OCI-LY7 (cell line): ENCODE data around the gene COG4. TPM values are rescaled to one million over a fixed set of nuclear protein-coding genes. Genes with fewer than 3 reads are reported as not detected.
A peak's percentile ranks its signal among the peaks of the same experiment; 100 is the strongest.

Experiments
- BruUV-seq: library from RNA; stranded (reverse); fragments of 400-500 nt; replicated peaks from 2 replicates; lab custom pipeline; 2021; lab: Mats Ljungman, UMichigan
- CTCF ChIA-PET: fragments of 300-600 bp; sonication (Branson Sonifier 250); formaldehyde crosslinking; loops from one replicate; lab custom pipeline; 2022; ENCODE audit warnings: antibody characterized with exemption; ENCODE audit not compliant: unreplicated experiment; lab: Charles Lee
- POLR2A ChIA-PET: fragments of 300-600 bp; sonication (Branson Sonifier 250); formaldehyde crosslinking; loops from one replicate; lab custom pipeline; 2022; ENCODE audit warnings: antibody characterized with exemption; lab: Charles Lee
- DNase-seq: peaks from one replicate; pipeline ENCODE4 v3.0.0-alpha.2; 2015; ENCODE audit warnings: low spot score
- H2AFZ ChIP-seq: fragments of 200-600 bp; sonication (generic), shearing (Covaris generic); 2 replicates; pipeline ENCODE4 v1.6.1; 2014; ENCODE audit warnings: mild to moderate bottlenecking, antibody characterized with exemption, low read length, moderate library complexity
- H3K27ac ChIP-seq: fragments of 200-600 bp; sonication (generic); 2 replicates; pipeline ENCODE4 v1.5.1; 2014; ENCODE audit warnings: mixed run types, low read depth, mild to moderate bottlenecking, moderate library complexity, low read length, inconsistent platforms; ENCODE audit not compliant: poor library complexity, severe bottlenecking
- H3K36me3 ChIP-seq: fragments of 200-600 bp; sonication (generic); 2 replicates; pipeline ENCODE4 v1.6.1; 2014; ENCODE audit warnings: mild to moderate bottlenecking, antibody characterized with exemption, low read length, moderate library complexity, mixed read lengths; ENCODE audit not compliant: insufficient read depth
- H3K4me1 ChIP-seq: fragments of 200-600 bp; sonication (generic); 2 replicates; pipeline ENCODE4 v1.5.1; 2014; ENCODE audit warnings: mild to moderate bottlenecking, low read length; ENCODE audit not compliant: insufficient read depth, poor library complexity, severe bottlenecking
- H3K4me2 ChIP-seq: fragments of 200-600 bp; sonication (generic); 2 replicates; pipeline ENCODE4 v1.6.1; 2014; ENCODE audit warnings: mild to moderate bottlenecking, low read length
- H3K4me3 ChIP-seq: fragments of 200-600 bp; sonication (generic); 2 replicates; pipeline ENCODE4 v1.5.1; 2014; ENCODE audit warnings: mild to moderate bottlenecking, low read depth, low read length; ENCODE audit not compliant: poor library complexity, severe bottlenecking
- H3K79me2 ChIP-seq: fragments of 200-600 bp; sonication (generic); 2 replicates; pipeline ENCODE4 v1.6.1; 2016; ENCODE audit warnings: low read depth, mild to moderate bottlenecking, low read length, moderate library complexity, mixed read lengths; ENCODE audit not compliant: insufficient read depth
- H3K9me2 ChIP-seq: fragments of 200-600 bp; sonication (generic); 2 replicates; pipeline ENCODE4 v1.6.1; 2016; ENCODE audit warnings: mild to moderate bottlenecking, low read length, mixed read lengths; ENCODE audit not compliant: insufficient read depth
- H3K9me3 ChIP-seq: fragments of 200-600 bp; sonication (generic); 2 replicates; pipeline ENCODE4 v1.6.1; 2014; ENCODE audit warnings: mild to moderate bottlenecking, mixed run types, low read length, mixed read lengths
- H4K20me1 ChIP-seq: fragments of 200-600 bp; sonication (generic); 2 replicates; pipeline ENCODE4 v1.6.1; 2014; ENCODE audit warnings: mild to moderate bottlenecking, antibody characterized with exemption, low read length, moderate library complexity, mixed read lengths; ENCODE audit not compliant: insufficient read depth
- EZH2phosphoT487 ChIP-seq: fragments of 200-600 bp; sonication (generic); IDR thresholded peaks from 2 replicates; pipeline ENCODE4 v1.6.1; 2018; ENCODE audit warnings: low read depth, borderline replicate concordance, mild to moderate bottlenecking, mixed run types, antibody characterized with exemption, low read length, moderate library complexity, mixed read lengths
- intact Hi-C: fragments of 100-400 bp; cut with micrococcal nuclease; formaldehyde crosslinking; loops from one replicate; pipeline ENCODE4 v1.10.0; 2022; ENCODE audit not compliant: unreplicated experiment
- small RNA-seq: library from RNA; depleted of rRNA; stranded (forward); fragments of <200 nt; gene quantifications from one replicate; pipeline ENCODE3, GENCODE V24; 2014
- total RNA-seq, 2 experiments: library from RNA; depleted of rRNA in 1 of 2; stranded (reverse); fragments of >200 nt in 1 of 2; shearing (Covaris generic) in 1 of 2; gene quantifications; 2 replicates each; pipeline ENCODE4 v1.2.3, GENCODE V29; 2014 to 2022
- TF ChIP-seq, protein P1 (sequence below): fragments of 200-600 bp; sonication (generic); conservative IDR thresholded peaks from 2 replicates; pipeline ENCODE4 v1.5.1; 2014; ENCODE audit warnings: mild to moderate bottlenecking, antibody characterized with exemption, low read length, moderate library complexity, mixed read lengths

Gene COG4
- total RNA-seq, 2 experiments from 2014 or later, result 48.8 to 100 TPM

DNA sequence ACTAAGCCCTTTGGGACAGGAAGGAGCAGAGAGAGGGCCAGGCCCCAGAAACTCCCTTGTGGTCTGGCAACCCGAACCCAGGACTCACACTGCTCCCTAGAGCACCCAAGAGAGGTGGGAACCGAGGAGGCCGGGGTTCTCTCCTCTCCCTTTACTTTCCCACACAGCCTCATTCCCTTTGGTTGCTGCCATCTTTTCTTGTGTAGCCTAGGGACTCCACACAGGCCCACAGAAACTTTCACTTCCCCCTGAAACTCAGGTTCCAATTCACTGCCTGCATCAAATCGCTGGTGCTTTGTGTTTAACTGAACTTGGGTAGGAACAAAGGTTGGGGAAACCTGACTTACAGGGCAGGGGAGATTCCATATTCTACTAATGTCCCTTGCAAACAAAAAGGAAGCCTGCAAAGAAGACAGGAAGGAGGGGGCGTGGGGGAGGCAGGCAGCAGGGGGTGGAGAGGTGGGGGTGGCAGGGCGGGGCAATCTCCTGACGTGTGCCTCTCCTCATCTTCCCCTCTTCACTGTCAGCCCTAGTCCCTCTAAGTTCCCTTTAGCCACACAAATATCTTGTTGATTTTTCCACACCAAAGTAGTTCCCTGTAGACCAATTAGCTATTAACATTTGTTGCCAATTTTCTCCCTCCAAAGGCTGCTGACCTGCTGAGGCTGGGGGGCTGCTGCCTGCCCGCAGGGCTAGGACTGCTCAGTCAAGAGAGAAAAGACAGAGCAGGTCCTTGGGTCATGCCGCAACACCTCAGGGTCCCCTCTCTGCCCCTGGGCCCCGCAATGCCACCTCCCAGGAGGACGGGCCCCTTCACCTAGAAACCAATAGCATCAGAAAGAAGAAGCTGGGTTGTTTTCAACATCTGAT lies 92.5 kb downstream of the COG4 start:
- H3K79me2 ChIP-seq, result peaks cover 69% of the 10 kb centered on the region
- intact Hi-C loops, result loop anchor here (1.0 to 2.0 kb wide), 3 partner anchors 14 to 92 kb away; partner anchors contain the start of genes COG4 and SF3B3
- POLR2A ChIA-PET, result interaction anchor here (0.5 to 2.9 kb wide), 4 partner anchors 14 to 46 kb away, joined by 3 to 16 read pairs (median 8); no protein-coding TSS in a partner anchor

More for the DNA sequence above, 92.5 kb downstream of the COG4 start:
- Histone ChIP-seq H3K4me1 (peaks cover 78% of the 10 kb centered on the region), H3K9me3 (no peaks in the 10 kb centered on the region), H2AFZ (no peak overlapping the region), H3K27ac (peak overlapping the region; percentile 100), H3K4me3 (peak overlapping the region; percentile 59), H3K9me2 (no peaks in the 10 kb centered on the region), H4K20me1 (no peaks in the 10 kb centered on the region), H3K4me2 (peak overlapping the region; percentile 92), H3K36me3 (peaks cover 19% of the 10 kb centered on the region)
- CTCF ChIA-PET, result interaction anchor here (0.7 kb wide), 1 partner anchor 164 kb away, joined by 3 read pairs; no protein-coding TSS in a partner anchor
- TF ChIP-seq, protein P1, sequence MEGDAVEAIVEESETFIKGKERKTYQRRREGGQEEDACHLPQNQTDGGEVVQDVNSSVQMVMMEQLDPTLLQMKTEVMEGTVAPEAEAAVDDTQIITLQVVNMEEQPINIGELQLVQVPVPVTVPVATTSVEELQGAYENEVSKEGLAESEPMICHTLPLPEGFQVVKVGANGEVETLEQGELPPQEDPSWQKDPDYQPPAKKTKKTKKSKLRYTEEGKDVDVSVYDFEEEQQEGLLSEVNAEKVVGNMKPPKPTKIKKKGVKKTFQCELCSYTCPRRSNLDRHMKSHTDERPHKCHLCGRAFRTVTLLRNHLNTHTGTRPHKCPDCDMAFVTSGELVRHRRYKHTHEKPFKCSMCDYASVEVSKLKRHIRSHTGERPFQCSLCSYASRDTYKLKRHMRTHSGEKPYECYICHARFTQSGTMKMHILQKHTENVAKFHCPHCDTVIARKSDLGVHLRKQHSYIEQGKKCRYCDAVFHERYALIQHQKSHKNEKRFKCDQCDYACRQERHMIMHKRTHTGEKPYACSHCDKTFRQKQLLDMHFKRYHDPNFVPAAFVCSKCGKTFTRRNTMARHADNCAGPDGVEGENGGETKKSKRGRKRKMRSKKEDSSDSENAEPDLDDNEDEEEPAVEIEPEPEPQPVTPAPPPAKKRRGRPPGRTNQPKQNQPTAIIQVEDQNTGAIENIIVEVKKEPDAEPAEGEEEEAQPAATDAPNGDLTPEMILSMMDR, result no peak
- TF ChIP-seq EZH2phosphoT487, result no peak
- peak; percentile 94 for DNase-seq
- BruUV-seq, result no TSS peak

Small RNA genes lying within 50 kb of the gene (small RNA-seq; reads per million reads assigned to genes)
- gene RNU6-23P, result 0.36 reads per million
- not detected for gene RPS27P26
- 402 reads per million, percentile 99 among the genes with 10 or more reads in this experiment for gene SNORD111
- gene SNORD111B, result 38.6 reads per million, percentile 98 among the genes with 10 or more reads in this experiment

Other genes with a start within 250 kb of the COG4 start
- gene AARS1, start 234.0 kb downstream of the COG4 start, total RNA-seq (2014; rRNA removed; shearing (Covaris generic)), result 182 and 185 TPM in 2 replicates
- 259 and 272 TPM in 2 replicates for gene AARS1, start 234.0 kb downstream of the COG4 start, total RNA-seq (2022)
- 18.7 and 22.4 TPM in 2 replicates for gene DDX19B, start 224.4 kb downstream of the COG4 start, total RNA-seq (2014; rRNA removed; shearing (Covaris generic))
- gene DDX19B, start 224.4 kb downstream of the COG4 start, total RNA-seq (2022), result 20.7 and 22.8 TPM in 2 replicates
- 50.3 and 51.6 TPM in 2 replicates for gene DDX19A, start 176.7 kb downstream of the COG4 start, total RNA-seq (2014; rRNA removed; shearing (Covaris generic))
- gene DDX19A, start 176.7 kb downstream of the COG4 start, total RNA-seq (2022), result 40.2 and 41.5 TPM in 2 replicates
- gene ST3GAL2, start 84.5 kb downstream of the COG4 start, total RNA-seq (2014; rRNA removed; shearing (Covaris generic)), result 42.6 and 44.6 TPM in 2 replicates
- 48.5 and 61.0 TPM in 2 replicates for gene ST3GAL2, start 84.5 kb downstream of the COG4 start, total RNA-seq (2022)
- 6.8 and 7.4 TPM in 2 replicates for gene FCSK, start 69.0 kb downstream of the COG4 start, total RNA-seq (2014; rRNA removed; shearing (Covaris generic))
- 14.2 and 14.3 TPM in 2 replicates for gene FCSK, start 69.0 kb downstream of the COG4 start, total RNA-seq (2022)
- 140 and 195 TPM in 2 replicates for gene SF3B3, start 262 bp upstream of the COG4 start, total RNA-seq (2014; rRNA removed; shearing (Covaris generic))
- 406 and 441 TPM in 2 replicates for gene SF3B3, start 262 bp upstream of the COG4 start, total RNA-seq (2022)
- not detected in 2 replicates for gene IL34, start 123.0 kb upstream of the COG4 start, total RNA-seq (2014; rRNA removed; shearing (Covaris generic))
- not detected in 2 replicates for gene IL34, start 123.0 kb upstream of the COG4 start, total RNA-seq (2022)
- gene MTSS2, start 162.5 kb upstream of the COG4 start, total RNA-seq (2014; rRNA removed; shearing (Covaris generic)), result 0.05 and 0.19 TPM in 2 replicates
- gene MTSS2, start 162.5 kb upstream of the COG4 start, total RNA-seq (2022), result 0.17 and 0.33 TPM in 2 replicates